Ureter (tissue), 1 donor: ENCODE measurements around the gene CSRP2. TPM values are rescaled to one million over a fixed set of nuclear protein-coding genes. Genes with fewer than 3 reads are reported as not detected.

Experiments
- DNase-seq: peaks from one replicate; pipeline ENCODE4 v3.0.0-alpha.2; 2020; ENCODE audit warnings: low spot score
- total RNA-seq: library from RNA; stranded (reverse); gene quantifications from one replicate; pipeline ENCODE4 v1.2.4, GENCODE V29; 2023
- donor health status: DM: yes; HTN: yes; CAD: no.

The CSRP2 gene
- total RNA-seq, result 41.7 TPM

GRCh38 chr12:76878899-76879709 lies at the start of gene CSRP2:
TSS of gene CSRP2 (minus strand) at chr12:76879019. CDS start at chr12:76866260, 12,759 bp downstream.
- DNase-seq, result peak; percentile 91

DNA sequence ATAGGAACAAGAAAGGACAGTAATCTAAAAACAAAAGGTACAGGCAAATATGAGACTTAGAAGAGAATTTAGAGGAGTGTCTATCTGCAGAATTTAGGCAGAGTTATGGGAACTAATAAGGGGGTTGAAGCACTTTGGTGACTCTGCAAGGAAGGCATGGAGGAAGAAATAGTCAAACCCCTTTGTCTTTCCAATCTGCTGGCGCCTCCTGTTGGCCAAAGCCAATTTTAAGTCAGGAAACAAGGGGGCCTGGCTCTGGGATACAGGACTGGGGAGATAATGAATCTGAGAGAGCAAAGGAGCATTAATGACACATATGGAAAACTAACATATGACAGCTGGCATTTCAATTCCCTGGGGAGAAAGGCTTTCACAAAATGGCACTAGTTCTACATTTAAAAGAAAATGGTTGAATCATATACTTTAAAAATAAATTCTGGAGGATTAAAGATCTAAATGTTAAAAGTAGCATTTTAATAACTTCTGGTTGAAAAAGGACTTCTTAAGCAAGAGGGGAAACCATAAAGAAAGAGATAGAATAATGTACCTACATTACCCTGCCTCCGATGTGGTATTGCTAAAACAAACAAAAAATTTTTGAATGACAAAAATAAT lies 48.5 kb upstream of the CSRP2 start:
- DNase-seq, result no peak

DNA sequence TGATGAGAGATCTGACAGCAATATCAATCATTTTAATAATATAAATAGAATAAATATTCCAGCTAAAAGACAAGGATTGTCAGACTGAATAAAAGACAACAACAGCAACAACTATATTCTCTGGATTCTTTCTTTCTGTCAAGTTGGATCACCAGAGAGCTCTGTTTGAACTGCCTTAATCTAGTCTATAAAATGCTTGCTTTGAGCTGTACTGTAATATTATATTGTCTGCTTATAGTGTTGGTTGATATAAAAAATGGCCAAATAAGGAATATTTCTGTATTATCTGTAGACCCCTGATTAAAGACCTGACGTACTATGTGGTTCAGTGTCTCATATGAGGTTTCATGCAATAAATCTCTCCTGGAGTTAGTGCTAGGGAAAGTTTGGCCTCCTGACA lies 46.3 kb upstream of the CSRP2 start:
- no peak for DNase-seq

GRCh38 chr12:76922866-76923265 lies 44.0 kb upstream of the CSRP2 start:
- DNase-seq, result no peak

DNA sequence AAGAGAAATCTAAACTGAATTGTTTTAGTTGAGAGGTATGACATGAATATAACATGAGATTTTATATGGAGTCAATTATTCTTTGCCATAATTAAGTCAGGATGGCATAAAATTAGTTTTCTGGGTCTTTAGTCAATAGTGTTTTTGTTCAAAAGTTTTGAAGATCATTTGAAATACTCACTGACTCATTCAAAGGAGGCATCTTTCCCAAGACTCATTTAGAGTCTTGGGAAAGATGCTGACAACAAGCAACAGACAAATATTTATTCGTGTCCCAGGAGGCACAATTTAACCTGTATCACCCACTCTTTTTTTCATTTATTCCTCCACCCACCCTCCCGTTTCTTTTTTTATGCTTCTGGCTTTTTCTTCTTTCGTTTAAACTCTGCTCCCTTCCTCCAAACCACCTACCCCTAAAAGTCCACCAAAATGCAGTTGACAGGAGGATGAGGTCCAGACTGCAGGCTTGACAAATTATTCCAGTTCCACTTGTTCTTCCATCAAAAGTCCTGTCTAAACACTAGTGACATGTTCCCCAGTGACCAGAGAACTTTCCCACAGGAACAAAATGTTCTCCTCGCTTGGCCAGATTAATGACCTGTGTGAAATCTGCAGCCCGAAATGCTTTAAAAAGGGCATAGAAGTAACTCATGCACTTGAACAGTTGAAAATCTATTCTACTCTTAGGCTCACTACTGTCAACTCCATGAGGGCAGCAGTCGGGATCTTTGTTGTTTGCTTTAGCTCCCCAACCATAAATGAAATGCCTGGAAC lies 43.3 kb upstream of the CSRP2 start:
- DNase-seq, result no peak

DNA sequence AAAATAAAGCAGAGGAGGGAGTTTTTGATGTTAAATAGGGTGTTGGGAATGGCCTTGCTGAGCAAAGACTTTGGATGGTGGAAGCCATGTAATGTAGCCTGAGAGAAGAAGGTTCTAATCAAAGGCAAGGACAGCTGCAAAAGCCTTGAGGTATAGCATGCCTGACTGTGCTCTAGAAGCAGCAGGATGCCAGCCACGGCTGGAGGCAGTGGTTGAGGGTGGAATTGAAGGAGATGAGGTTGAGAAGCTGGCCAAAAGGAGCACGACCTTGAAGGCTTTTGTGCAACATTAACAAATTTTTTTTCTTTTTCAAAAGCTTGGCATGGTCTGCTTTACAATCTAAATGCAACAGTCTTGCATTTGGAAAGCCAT lies 42.3 kb upstream of the CSRP2 start:
- no peak for DNase-seq

- DNase-seq, result no peak
Observed at GRCh38 chr12:76920172-76921099, 41.6 kb upstream of the CSRP2 start.

GRCh38 chr12:76919383-76920171 lies 40.8 kb upstream of the CSRP2 start:
- DNase-seq, result no peak

- DNase-seq, result no peak
Observed at GRCh38 chr12:76916170-76916540, 37.3 kb upstream of the CSRP2 start.

GRCh38 chr12:76915361-76916169 lies 36.7 kb upstream of the CSRP2 start:
- no peak for DNase-seq

DNA sequence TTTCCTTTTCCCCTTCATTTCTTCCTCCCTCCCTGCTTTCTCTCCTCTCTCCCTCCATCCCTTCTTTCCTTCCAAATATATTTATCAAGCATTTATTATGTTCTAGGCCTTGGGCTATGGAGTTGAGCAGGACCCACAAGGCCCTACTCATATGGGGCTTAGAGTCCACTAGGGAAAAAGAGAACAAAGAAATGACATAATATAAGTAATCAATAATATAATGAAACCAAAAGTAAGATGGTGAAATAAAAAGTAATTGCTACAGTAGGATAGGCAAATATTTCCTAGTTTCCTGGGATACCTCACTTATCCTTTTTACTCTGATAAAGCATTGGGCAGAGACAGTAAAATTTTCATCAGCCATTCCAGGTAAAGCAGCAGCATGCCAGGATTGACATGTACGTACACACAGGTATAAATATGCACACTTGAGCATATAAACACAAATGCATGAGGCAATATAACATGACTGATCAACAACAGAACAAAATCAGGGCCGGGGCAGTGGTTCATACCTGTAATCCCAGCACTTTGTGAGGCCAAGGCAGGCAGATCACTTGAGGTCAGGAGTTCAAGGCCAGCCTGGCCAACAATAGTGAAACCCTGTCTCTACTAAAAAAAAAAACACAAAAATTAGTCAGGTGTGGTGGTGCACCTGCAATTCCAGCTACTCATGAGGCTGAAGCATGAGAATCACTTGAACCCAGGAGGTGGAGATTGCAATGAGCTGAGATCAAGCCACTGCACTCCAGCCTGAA lies 35.5 kb upstream of the CSRP2 start:
- DNase-seq, result no peak

GRCh38 chr12:76909290-76909689 lies 30.5 kb upstream of the CSRP2 start:
- DNase-seq, result no peak

GRCh38 chr12:76908303-76909017 lies 29.6 kb upstream of the CSRP2 start:
- DNase-seq, result no peak

- DNase-seq, result no peak
Observed at GRCh38 chr12:76901628-76902380, 23.0 kb upstream of the CSRP2 start.

DNA sequence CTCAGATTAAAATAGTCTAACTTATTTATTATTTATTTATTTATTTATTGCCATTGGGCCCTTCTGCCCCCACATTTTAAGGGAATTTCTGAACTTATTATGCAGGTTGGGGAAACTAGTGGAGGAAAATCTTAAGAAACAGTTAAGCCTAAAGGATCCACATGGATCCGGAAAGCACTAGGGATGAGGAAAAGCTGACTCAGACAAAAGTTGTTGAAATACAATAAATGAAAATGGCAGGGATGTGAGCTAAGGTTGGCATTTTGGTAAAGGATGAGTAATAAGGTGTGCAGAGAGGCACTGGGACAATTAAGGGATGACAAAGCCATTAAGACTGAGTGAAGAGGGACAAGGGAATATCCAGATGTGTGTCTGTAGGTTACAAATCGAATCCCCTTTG lies 20.7 kb upstream of the CSRP2 start:
- DNase-seq, result no peak

- no peak for DNase-seq
Observed at GRCh38 chr12:76898442-76898841, 19.6 kb upstream of the CSRP2 start.

DNA sequence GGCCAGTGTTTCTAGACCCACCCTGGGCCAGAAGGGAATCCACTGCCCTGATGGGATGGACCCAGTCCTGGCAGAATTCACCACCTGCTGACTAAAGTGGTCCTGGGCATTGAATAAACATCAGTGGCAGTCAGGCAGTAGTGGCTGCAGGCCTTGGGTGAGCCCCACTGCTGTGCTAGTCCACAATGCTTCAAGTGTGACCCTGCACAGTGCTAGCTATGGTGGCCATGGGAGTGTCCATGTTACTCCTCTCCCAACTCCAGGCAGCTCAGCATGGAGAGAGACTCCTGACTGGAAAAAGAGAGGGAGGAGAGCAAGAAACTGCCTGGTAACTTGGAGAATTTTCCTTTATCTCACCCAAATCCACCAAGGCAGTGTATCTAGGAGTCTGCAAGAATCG lies 17.5 kb upstream of the CSRP2 start:
- DNase-seq, result no peak

DNA sequence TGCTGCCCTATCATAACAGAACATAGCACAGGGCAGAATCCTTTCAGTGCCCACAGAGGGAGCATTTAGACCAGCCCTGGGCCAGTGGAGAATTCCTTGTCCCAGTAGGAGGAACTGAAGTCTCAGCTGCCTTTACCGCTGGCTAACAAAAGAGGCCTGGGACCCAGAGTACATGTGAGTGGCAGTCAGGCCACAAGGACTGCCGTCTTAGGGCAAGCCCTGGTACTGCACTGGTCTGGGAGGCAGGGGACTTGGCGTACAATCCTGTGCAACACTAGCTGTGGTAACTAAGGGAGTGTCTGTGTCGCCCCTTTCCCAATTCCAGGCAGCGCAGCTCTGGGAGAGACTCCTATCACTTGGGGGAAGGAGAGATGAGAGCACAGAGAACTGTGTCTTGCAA lies 17.0 kb upstream of the CSRP2 start:
- no peak for DNase-seq
